ENCODE results near the gene FMNL3. TPM values are rescaled to one million over a fixed set of nuclear protein-coding genes. Genes with fewer than 3 reads are reported as not detected.
A peak's percentile ranks its signal among the peaks of the same experiment; 100 is the strongest.

The FMNL3 gene
- total RNA-seq, 1 experiment from 2014 or later, result 16.4 TPM

DNA sequence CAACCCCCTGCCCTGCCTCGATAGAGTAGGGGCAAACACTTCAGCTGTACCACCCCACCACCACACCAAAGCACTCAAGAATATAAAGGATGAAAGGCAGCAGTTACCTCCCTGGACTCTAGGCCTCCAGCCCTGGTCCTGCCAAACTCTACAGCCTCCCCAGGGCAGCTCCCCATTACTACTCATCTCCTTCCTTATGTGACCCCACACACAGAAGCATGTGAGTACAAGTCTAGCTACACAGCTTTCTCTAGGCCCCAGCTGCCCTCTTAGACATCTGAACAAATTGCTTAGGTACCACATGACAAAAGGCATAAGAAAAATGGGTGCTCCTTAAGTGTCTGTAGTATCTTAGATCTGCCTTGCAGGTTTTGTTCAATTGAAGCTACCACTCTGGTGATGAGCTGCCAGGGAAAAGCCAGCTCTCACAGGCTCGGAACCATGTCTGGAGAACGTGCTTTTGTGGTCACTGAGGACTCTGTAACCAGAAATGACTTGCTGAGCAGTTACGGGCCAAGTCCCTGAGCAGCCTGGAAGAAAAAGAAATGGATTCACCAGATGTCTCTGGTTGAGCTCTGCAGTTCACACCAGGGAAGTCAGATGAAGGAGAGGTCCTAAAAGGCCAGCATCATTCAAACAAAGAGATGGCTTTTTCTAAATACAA lies 32.8 kb downstream of the FMNL3 start:
- no peak for DNase-seq (ENCODE audit: low spot score)

DNA sequence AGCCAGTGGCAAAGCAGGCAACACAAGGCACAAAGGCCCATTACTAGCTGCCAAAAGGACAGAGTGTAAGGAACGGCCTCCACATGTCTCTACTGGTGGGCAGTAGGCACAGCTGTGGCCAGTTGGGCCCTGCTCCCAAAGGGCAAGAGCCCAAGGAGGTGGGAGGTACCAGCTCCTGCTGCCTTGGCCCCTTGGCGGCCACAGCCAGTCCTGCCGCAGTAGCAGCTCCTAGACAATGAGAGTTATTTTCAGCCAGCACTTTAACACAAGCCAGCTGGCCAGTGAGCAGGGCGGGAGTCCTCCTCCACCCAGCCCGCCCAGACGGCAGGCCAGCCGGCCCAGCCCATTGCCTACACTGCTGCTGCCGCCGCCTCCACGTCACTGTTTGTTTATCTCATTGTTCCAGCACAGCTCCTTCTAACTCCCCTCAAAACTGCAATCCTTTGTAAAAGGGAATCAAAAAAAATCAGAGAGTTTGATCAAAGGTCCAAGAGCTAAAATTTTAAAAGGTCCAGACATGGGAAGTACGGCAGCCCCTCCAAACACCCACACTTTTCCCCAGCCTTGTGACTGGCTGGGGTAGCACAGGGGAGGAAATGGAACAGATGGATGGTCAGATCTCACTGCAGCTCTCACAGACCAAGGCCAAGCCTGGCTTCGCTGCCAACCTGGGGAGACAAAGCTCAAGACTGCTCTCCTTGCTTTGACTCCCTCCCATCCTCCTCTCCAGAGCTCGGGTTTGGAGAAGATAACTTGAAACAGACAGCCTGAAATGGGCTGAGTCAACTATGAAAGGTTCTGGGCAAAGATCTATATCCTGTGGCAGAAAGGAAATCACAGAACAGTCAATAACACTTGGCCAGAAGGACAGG lies 33.5 kb downstream of the FMNL3 start:
- peak; percentile 79 for DNase-seq (ENCODE audit: low spot score)

DNA sequence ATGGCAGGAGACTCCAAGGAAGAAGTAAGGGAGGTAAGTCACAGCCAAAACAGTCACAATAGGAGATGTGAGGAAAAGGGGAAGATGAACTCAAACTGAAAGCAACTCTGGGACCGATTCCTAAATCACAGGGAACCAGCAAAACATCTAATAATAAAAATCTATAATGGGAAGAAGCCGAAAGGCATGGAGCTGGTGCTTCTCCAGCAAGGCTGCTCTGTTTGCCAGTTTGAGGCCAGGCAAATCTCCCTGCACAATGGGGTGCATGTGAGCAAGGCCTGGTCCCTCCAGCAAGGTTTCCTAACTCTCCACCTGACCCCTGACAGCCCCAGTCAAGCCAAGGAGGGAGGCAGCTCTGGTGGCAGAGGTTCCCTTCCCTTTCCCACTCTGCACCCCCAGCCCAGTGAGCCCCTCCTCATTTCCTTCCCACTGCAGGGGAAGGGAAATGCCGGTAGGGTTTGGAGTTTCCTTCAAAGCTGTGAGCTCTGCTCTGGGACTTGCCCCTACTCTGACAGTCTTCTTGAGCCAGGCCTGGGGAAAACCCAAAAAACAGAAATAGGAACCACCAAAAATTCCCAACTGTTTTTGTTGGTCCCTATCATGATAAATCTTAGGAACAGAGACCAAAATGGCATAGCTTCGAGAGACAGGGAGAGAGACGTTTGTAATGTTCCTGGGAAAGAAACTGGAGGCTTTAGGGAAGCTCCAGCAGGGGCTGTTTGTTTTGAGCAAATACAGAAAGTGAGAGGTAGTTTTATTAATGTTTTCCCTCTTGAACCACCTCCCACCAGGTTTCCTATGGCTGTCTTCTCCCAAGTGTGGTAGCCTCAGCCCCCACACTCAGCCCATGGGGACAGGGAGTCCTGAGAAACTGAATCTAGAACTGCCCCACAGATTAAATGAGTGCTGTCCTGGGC lies 34.6 kb downstream of the FMNL3 start:
- DNase-seq (ENCODE audit: low spot score), result no peak

DNA sequence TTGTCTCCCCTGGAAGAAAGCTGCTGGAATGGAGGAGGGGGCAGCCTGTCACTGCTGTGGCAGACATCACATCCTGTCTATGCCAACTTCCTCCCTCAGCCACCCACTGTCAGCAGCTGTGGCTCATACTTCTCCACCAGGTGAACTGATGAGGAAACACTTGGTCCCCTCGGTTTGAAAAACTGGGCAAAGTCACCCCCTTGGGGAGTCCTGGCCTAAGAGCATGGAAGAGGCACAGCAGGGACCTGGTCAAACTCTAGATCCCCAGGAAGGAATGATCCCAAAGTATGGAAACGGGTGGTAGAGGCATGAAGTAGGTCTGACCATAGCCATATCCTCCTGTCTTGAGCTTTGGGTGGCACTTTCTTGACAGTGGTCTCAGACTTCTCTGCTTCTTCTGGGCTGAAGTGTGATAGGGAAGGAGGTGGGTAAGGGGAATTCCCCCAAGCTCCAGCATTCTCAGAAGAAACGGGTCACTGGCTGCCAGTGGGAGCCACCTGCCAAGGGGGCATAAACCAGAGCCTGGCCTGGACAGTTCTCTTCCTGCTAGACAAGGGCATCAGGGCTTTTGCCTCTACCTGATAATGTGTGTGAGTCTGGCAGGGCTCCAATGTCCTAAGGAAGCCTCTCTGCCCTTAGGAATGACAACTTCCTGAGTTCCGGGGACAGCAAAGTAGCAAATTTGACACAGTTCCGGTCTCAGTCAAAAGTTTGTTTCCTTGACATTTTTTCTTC lies 36.0 kb downstream of the FMNL3 start:
- DNase-seq (ENCODE audit: low spot score), result no peak

DNA sequence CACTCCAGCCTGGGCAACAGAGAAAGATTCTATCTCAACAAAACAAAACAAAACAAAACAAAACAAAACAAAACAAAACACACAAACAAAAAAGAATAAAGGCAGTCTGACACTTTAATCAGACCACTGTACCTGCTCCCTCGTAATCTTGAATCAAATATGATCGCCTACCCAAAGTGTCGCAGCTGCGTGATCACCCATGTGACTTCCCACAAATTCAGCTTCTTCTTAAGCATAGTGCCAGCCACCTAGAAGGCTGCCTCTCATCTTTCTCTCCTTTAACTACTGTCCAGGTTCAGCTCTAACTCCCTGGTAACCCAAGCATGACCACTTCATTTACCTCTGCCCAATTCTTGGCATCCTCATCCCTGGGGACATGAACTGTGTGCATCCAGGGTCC lies 37.4 kb downstream of the FMNL3 start:
- no peak for DNase-seq (ENCODE audit: low spot score)

DNA sequence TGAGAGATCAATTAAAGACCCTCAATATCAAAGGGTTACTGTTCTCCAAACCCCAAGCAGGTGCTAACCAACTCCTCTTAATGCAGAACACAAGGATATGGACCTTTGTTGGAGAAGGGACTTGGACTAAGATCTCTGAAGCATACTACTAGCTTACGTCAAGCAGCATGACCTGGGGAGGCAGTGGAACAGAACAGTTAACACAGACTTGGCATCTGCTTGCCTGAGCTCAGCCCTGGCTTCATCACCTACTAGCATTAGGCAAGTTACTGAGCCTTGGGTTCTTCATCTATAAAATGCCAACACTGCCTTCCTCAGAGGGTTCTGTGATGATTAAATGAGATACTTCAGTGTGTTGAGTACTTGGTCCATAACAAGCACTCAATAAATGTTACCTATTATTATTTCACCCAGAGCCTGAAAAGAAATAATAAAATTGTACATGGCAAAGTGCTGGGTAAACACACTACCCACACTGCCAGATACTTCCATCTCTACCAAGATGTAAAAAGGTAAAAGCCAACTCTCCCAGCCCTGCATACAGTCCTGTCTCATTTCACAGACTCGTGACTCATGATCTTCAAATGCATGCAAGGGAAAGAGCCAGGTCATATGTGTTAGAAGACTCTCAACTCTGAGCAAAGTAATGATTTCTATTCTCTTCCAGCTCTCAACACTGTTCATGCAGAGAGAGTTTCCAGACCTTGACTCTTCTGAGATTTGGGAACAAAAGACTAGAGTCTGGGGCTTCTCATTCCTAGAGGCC lies 39.7 kb downstream of the FMNL3 start:
- no peak for DNase-seq (ENCODE audit: low spot score)

DNA sequence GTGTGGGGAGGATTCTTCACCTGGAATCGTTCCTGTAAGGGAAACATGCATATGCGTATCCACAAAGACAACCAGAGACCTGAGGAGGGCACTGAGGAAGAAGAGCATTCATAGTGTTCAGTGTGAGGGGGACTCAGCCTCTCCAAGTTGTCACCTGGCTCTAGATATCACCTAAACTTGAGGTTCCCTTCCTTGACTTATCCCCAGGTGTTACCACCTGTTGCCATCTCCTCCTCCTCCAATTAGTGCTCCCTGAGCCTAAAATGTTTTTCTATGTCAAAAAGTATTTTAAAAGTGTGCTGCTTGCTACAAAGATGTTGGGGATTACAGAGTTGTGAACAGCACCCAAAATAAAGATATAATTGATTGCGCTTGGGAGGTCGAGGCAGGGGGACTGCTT lies 41.0 kb downstream of the FMNL3 start:
- DNase-seq (ENCODE audit: low spot score), result no peak

DNA sequence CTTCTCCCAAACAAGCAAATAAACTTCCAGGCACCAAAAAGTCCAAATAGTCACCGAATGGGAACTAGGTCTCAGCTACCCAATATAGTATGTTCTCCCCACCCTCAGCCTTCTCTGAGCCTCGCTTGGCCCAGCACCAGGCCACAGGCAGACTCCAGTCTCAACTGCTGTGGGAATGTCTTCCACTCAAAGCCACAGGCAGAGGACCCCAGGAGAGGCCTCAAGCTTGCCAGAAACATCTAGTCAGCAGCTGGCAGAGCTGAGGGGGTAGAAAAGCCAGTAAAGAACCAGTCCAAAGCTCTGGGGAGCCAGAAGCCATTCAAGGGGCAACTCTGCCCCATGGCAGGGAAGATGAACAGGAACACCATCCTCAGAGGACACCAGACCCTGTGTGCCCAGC lies 41.8 kb downstream of the FMNL3 start:
- DNase-seq (ENCODE audit: low spot score), result no peak

DNA sequence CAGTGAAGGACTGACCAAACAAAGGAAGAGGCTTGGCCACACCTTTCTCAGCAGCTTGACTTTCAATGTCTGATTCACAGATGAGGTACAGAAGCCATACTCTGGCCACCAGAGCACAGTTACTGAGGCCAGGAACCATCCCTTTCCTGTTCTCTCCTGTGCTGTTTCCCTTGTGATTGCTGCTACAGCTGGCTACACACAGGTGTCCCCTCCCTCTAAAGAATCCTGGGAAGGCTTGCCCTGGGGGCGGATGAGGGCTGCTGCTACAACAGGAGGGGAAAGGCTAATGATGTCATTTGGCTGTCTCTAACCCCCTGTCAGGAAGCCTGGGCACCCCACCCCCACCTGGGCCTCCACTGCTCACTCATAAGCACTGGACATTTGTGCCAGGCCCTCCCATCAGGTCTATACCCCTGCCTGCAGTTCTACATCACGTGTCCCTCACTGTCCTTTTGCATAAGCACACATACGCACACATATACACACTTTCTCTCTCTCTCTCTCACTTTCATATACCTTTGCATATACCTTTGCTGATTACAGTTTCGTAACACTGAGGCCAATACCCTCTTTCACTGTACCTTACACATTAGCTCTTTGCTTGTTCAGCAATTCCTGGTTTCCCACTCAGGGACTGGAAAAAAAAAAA lies 42.5 kb downstream of the FMNL3 start:
- DNase-seq (ENCODE audit: low spot score), result peak; percentile 6

DNA sequence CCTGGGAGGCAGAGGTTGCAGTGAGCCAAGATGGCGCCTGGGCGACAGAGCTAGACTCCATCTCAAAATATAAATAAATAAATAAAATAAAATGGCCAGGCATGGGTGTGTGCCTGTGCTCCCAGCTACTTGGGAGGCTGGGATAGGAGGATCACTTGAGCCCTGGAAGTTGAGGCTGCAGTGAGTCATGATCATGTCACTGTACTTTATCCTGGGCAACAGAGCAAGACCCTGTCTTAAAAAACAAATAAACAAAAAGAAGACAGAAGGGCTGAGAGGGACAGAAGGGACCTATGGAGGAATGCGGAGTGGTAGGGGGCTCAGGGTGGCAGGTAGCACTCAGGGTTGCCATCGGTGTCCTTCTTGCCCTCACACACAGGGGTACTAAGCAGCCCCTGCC lies 43.0 kb downstream of the FMNL3 start:
- DNase-seq (ENCODE audit: low spot score), result no peak

DNA sequence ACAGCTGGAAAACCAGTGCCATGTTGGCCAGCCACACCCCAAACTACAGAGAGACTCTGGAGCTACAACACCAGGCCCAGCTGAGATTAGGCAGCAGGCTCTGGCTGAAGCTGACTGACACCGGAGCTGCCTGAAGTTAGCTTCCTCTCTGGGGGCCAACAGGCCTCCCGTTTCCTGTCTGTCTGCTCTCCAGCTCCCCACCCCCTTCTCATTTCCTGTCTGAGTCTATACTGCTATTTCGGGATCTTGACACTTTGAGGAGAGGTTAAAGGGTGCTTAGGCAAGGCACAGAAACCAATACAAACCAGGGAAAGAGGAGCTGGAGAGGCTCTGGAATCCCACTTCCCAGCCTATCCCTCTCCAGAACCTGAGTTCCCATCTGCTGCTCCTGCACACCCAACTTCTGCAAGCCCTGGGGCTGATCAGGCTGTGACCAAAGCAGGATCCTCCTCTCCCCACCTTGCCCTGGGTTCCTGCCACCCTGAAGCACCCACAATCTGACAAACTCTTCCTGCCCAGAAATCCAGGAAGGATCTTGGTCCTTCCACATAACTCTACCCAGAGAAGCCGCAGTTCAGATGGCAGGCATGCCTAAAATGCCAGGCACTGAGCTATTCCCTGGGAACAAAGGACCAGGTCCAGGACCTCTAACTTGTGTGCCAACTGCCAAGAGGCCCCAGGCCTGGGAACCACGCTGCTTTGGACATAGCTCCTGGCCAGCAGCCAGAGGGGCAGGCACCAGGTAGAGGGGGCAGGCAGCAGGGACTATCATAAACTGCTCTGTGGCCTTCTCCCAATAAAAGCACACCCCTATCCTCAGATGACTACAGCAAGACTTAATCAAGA lies 44.0 kb downstream of the FMNL3 start:
- peak; percentile 85 for DNase-seq (ENCODE audit: low spot score)

DNA sequence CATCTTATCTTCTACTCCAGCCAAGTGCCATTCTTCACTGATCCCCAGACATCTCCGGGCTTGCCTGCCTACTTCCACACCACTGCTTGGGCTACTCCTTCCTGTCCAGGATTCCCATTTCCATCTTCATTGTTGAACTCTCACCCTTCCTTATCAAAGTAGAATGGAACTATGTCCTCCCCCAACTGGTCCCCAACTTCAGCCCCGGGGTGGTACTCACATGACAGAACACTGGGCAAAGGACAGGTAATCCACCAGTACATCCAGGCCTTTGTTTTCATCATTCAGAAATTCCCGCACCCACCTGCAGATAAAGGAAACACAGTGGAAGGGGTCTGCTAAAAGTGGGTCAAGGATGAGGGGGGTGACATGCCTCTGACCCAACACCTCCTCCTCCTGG lies 45.5 kb downstream of the FMNL3 start:
- DNase-seq (ENCODE audit: low spot score), result no peak

DNA sequence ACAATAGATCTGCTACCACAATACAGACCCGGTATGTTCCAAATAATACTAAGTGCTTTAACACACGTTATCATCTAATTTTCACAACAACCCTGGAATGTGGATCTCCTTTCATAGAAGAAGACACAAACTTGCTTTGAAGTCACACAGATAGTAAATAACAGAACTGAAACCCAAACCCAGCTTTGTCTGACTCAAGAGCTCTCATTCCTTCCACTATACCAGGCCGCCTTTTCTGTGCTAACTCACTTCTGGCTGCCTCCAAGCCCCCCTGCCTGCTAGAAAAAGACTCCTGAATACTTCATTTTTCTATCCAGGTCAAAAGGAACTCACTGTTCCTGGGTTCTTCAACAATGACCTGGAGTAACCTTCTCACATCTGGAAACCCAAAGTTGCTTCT lies 46.0 kb downstream of the FMNL3 start:
- no peak for DNase-seq (ENCODE audit: low spot score)

DNA sequence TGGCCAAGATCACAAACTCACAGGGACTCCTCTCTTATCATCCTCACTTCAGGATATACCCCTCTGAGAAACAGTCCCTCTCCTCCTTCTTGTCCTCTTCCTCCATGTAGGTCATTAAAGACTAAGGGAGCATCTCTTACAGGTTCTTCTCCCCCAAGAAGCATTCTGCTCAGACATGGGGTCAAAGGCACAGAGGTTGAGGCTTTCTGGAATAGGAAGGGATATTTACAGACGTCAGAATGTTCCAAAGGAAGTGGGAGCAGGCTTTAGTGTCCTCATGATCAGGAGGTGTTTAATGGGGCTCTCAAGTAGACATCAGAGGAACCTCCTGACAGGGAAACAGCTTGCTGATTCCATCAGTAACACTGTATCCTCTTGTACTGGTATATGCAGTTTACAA lies 47.5 kb downstream of the FMNL3 start:
- DNase-seq (ENCODE audit: low spot score), result no peak

DNA sequence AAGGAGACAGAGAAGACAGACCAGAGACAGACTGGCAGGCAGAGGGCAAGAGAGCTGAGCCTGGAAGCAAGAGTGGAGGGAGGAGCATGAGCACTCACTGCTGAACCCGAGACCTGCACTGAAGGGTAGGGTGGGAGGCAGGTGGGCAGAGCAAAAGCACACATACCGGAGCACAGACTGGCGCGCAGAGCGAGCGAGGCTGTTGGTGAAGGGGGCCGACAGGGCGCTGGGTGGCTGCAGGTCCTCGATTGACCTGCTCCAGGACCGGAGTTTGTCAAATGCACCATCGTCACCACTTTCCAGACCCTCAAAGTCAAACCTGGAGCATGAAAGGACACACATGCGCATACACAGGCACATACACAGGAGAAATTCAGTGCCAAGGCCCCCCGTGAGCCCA lies 48.9 kb downstream of the FMNL3 start:
- DNase-seq (ENCODE audit: low spot score), result no peak

DNA sequence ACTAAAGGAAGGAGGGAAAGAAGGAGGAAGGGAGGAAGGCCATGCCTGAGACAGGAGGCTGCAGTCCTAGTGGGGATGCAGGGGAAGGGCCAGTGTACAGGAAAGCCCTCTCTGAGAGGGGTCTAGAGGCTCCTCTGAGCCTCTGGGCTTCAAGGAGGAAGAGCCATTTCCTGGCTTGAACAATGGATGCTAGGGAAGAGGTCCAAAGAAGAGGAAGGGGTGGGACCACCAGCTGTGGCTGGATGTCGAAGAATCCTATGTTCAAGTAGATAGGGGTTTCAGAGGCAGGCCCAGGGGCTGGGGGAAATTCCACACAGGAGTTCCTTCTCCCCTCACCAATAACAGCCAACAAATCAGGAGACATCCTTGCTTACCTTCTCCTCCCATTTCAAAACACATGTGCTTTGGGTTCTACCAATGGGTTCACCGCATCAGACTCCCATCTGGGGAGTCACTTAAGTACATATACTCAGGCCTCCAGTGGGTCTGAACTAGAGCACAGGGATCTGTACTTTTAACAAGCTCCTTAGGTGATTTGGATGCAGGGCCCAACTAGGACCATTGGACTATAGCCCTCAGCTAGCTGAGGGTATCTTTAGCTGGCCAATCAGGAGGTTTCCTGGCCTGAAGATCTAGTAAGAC lies 51.5 kb downstream of the FMNL3 start:
- DNase-seq (ENCODE audit: low spot score), result no peak

DNA sequence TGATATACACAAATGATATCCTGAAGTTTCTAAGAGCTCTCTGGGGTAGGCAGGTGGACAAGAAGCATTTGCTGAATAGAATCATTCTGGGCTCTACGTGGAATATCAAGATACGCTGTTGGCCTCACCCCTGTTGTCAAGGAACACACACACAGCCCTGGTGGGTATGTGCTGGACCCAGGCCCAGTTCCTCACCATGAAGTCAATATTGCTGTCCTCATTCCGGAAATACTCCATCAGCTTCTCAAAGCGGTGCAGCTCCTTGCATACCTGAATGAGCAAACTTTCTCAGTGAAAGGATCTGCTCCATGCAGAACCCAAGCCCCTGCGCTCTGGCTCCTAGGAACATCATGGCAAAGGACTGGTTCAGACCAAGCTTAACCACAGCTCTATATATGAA lies 52.5 kb downstream of the FMNL3 start:
- DNase-seq (ENCODE audit: low spot score), result no peak

DNA sequence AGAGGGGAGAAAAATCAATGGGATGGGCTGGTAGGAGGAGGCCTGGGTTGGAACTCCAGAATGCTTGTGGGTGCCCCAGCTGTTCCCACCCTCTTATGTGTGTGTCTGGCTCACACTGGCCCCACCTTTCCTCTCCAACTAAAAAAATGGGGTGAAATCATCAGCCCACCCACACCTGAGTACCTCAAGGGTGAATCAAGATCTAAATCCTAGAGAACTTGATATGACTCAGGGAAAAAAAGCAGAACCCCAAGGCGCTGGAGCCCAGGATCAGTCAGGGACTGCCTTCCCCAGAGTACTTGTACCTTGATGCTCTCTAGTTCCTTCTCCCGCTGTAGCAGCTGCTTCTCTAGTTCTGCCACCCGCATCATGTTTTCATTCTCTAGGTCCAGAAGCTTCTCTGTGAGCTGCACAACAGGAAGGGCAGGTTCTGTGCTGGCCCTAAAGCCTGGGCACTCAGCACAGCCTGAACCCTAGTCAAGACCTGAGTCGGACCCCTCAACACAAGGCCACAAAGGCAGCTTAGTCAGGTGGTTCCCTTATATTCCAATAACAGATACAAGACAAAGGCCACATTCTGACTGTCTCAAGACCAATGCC lies 54.2 kb downstream of the FMNL3 start:
- DNase-seq (ENCODE audit: low spot score), result no peak

Data from A172 (cell line).